ENCODE data around the gene CXCL5.

DNA sequence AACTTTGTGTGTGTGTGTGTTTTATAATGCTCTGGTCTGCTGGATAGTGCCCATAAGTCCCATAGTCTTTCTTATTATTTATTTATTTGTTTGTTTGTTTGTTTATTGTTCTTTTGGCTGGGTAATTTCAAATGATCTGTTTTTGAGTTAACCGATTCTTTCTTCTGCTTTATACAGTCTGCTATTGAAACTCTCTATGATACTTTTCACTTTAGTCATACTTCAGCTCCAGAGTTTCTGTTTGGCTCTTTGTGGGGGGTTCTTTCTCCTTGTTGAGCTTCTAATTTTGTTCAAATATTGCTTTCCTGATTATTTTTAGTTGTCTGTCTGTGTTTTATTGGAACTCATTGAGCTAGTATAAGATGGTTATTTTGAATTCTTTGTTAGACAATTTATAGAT lies 30.0 kb upstream of the CXCL5 start:
- TF ChIP-seq EGR1 (IDR thresholded peaks at IDR 0.05; ENCODE audit: low read depth in 2 of 2) (no peak), CTCF (IDR thresholded peaks at IDR 0.05; ENCODE audit: low read depth, low read length, missing input control) (no peak), NR2F2 (IDR thresholded peaks at IDR 0.05) (no peak), GABPA (IDR thresholded peaks at IDR 0.05 in 1 of 2, conservative IDR thresholded peaks at IDR 0.05 in 1 of 2) (no peak), RAD21 (IDR thresholded peaks at IDR 0.05) (no peak), TAF1 (conservative IDR thresholded peaks at IDR 0.05) (no peak)
- TF ChIP-seq, protein P1, sequence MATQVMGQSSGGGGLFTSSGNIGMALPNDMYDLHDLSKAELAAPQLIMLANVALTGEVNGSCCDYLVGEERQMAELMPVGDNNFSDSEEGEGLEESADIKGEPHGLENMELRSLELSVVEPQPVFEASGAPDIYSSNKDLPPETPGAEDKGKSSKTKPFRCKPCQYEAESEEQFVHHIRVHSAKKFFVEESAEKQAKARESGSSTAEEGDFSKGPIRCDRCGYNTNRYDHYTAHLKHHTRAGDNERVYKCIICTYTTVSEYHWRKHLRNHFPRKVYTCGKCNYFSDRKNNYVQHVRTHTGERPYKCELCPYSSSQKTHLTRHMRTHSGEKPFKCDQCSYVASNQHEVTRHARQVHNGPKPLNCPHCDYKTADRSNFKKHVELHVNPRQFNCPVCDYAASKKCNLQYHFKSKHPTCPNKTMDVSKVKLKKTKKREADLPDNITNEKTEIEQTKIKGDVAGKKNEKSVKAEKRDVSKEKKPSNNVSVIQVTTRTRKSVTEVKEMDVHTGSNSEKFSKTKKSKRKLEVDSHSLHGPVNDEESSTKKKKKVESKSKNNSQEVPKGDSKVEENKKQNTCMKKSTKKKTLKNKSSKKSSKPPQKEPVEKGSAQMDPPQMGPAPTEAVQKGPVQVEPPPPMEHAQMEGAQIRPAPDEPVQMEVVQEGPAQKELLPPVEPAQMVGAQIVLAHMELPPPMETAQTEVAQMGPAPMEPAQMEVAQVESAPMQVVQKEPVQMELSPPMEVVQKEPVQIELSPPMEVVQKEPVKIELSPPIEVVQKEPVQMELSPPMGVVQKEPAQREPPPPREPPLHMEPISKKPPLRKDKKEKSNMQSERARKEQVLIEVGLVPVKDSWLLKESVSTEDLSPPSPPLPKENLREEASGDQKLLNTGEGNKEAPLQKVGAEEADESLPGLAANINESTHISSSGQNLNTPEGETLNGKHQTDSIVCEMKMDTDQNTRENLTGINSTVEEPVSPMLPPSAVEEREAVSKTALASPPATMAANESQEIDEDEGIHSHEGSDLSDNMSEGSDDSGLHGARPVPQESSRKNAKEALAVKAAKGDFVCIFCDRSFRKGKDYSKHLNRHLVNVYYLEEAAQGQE (IDR thresholded peaks at IDR 0.05) = no peak
